Stimulated activated CD8-positive, alpha-beta memory T cell treated with anti-CD3 and anti-CD28 coated beads, Interleukin-12 subunit alpha, Interleukin-12 subunit beta, amount 100 ng/mL, for 1 hour (primary cell): Measurements from ENCODE around the gene HDAC10.
"Not testable (repeated sequence)": the region's sequence is repeated elsewhere in the genome, so short reads cannot be mapped to it uniquely, and the experiment has no call there.

ENCODE experiments used
- DNase-seq: peaks from one replicate; pipeline ENCODE4 v3.0.0-alpha.2; 2020; ENCODE audit warnings: low read depth

HDAC10 gene

GRCh38 chr22:50216684-50217520 lies 34.2 kb downstream of the HDAC10 start:
- no peak for DNase-seq

GRCh38 chr22:50216055-50216683 lies 34.9 kb downstream of the HDAC10 start:
- no peak for DNase-seq

- no peak for DNase-seq
Observed at GRCh38 chr22:50215297-50216054, 35.6 kb downstream of the HDAC10 start.

GRCh38 chr22:50213263-50213662 lies 37.8 kb downstream of the HDAC10 start:
- DNase-seq: no peak

- DNase-seq: no peak
Observed at GRCh38 chr22:50211147-50211546, 39.9 kb downstream of the HDAC10 start.

- DNase-seq: no peak
Observed at GRCh38 chr22:50210378-50211139, 40.5 kb downstream of the HDAC10 start.

- DNase-seq: peak; percentile 55
Observed at GRCh38 chr22:50209893-50210292, 41.2 kb downstream of the HDAC10 start.

- DNase-seq: no peak
Observed at GRCh38 chr22:50208939-50209892, 41.8 kb downstream of the HDAC10 start.

GRCh38 chr22:50208430-50208938 lies 42.6 kb downstream of the HDAC10 start:
- DNase-seq: no peak

GRCh38 chr22:50207383-50208140 lies 43.5 kb downstream of the HDAC10 start:
- no peak for DNase-seq

- no peak for DNase-seq
Observed at GRCh38 chr22:50206599-50206998, 44.5 kb downstream of the HDAC10 start.

GRCh38 chr22:50205781-50206569 lies 45.1 kb downstream of the HDAC10 start:
- DNase-seq: no peak

GRCh38 chr22:50204998-50205397 lies 46.1 kb downstream of the HDAC10 start:
- not testable (repeated sequence) for DNase-seq

GRCh38 chr22:50204571-50204970 lies 46.5 kb downstream of the HDAC10 start:
- no peak for DNase-seq

- no peak for DNase-seq
Observed at GRCh38 chr22:50203288-50203687, 47.8 kb downstream of the HDAC10 start.

GRCh38 chr22:50202130-50202666 lies 48.9 kb downstream of the HDAC10 start:
- no peak for DNase-seq

GRCh38 chr22:50201191-50202129 lies 49.6 kb downstream of the HDAC10 start:
- no peak for DNase-seq
